Measurements from ENCODE around the gene FOXN3.

Gene FOXN3

GRCh38 chr14:89308232-89308959 lies 108.6 kb downstream of the FOXN3 start:
- H3K27ac ChIP-seq (replicated peaks), result no peak overlapping the region
- peak in 1 of 2 experiments; percentile 31 for DNase-seq (ENCODE audit: low read depth in 1 of 2, low spot score in 1 of 2)
- TF ChIP-seq, protein P1, sequence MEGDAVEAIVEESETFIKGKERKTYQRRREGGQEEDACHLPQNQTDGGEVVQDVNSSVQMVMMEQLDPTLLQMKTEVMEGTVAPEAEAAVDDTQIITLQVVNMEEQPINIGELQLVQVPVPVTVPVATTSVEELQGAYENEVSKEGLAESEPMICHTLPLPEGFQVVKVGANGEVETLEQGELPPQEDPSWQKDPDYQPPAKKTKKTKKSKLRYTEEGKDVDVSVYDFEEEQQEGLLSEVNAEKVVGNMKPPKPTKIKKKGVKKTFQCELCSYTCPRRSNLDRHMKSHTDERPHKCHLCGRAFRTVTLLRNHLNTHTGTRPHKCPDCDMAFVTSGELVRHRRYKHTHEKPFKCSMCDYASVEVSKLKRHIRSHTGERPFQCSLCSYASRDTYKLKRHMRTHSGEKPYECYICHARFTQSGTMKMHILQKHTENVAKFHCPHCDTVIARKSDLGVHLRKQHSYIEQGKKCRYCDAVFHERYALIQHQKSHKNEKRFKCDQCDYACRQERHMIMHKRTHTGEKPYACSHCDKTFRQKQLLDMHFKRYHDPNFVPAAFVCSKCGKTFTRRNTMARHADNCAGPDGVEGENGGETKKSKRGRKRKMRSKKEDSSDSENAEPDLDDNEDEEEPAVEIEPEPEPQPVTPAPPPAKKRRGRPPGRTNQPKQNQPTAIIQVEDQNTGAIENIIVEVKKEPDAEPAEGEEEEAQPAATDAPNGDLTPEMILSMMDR (IDR thresholded peaks at IDR 0.05; ENCODE audit: insufficient read depth, low read length), result no peak
- no peak for TF ChIP-seq POLR2AphosphoS5 (IDR thresholded peaks at IDR 0.05; ENCODE audit: low read depth)
- TF ChIP-seq REST (IDR thresholded peaks at IDR 0.05; ENCODE audit: insufficient replicate concordance, low read depth), result no peak
- TF ChIP-seq SPI1 (IDR thresholded peaks at IDR 0.05; ENCODE audit: borderline replicate concordance, low read depth), result no peak
- no peak for TF ChIP-seq GABPA (IDR thresholded peaks at IDR 0.05; ENCODE audit: low read depth)
- no peaks in the 10 kb centered on the region for H3K27me3 ChIP-seq (ENCODE audit: insufficient read depth, poor library complexity, severe bottlenecking)
- no peak overlapping the region for H3K4me3 ChIP-seq (replicated peaks; ENCODE audit: insufficient read depth, low read length)

DNA sequence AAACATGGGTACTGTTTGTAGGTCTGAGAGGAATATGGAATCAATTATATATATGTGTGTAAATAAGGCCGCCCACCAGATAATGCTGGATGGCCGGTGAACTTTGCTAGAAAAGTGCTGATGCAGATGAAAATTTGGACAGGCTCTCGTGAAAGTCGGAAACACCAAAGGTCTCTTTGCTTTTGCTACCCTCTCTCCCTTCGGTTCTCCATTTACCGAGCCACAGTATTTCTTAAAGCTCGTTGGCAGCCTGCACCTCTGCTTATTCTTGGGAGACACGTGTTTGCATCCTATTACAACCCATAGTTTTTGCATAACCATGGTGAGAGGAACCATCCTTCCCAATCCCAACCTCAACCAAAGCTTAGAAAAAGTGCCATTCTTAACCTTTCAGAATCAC lies 109.6 kb downstream of the FOXN3 start:
- no peak overlapping the region for H3K27ac ChIP-seq (replicated peaks)
- no peak for DNase-seq (ENCODE audit: low read depth in 1 of 2, low spot score in 1 of 2)
- no peak overlapping the region for H3K4me3 ChIP-seq (replicated peaks; ENCODE audit: insufficient read depth, low read length)
- H3K27me3 ChIP-seq (ENCODE audit: insufficient read depth, poor library complexity, severe bottlenecking), result no peaks in the 10 kb centered on the region
- no peak for TF ChIP-seq SPI1 (IDR thresholded peaks at IDR 0.05; ENCODE audit: borderline replicate concordance, low read depth)
- TF ChIP-seq GABPA (IDR thresholded peaks at IDR 0.05; ENCODE audit: low read depth), result no peak
- TF ChIP-seq, protein P1 (IDR thresholded peaks at IDR 0.05; ENCODE audit: insufficient read depth, low read length), result no peak
- TF ChIP-seq POLR2AphosphoS5 (IDR thresholded peaks at IDR 0.05; ENCODE audit: low read depth), result no peak
- TF ChIP-seq REST (IDR thresholded peaks at IDR 0.05; ENCODE audit: insufficient replicate concordance, low read depth), result no peak

GRCh38 chr14:89304972-89305703 lies 111.9 kb downstream of the FOXN3 start:
- no peak for TF ChIP-seq SPI1 (IDR thresholded peaks at IDR 0.05; ENCODE audit: borderline replicate concordance, low read depth)
- TF ChIP-seq POLR2AphosphoS5 (IDR thresholded peaks at IDR 0.05; ENCODE audit: low read depth), result no peak
- TF ChIP-seq GABPA (IDR thresholded peaks at IDR 0.05; ENCODE audit: low read depth), result no peak
- TF ChIP-seq REST (IDR thresholded peaks at IDR 0.05; ENCODE audit: insufficient replicate concordance, low read depth), result no peak
- TF ChIP-seq, protein P1 (IDR thresholded peaks at IDR 0.05; ENCODE audit: insufficient read depth, low read length), result no peak
- H3K4me3 ChIP-seq (replicated peaks; ENCODE audit: insufficient read depth, low read length), result no peak overlapping the region
- peak overlapping the region; percentile 87 for H3K27ac ChIP-seq (replicated peaks)
- no peaks in the 10 kb centered on the region for H3K27me3 ChIP-seq (ENCODE audit: insufficient read depth, poor library complexity, severe bottlenecking)
- DNase-seq (ENCODE audit: low read depth in 1 of 2, low spot score in 1 of 2), result peak in 1 of 2 experiments; percentile 17

All from HL-60 (cell line).